GM23248 (cell line): Measurements from ENCODE around the gene EHMT1.

Experiments used
- EZH2 ChIP-seq: fragments of 200-600 bp; sonication (generic); IDR thresholded peaks from 2 replicates; pipeline ENCODE4 v1.6.1; 2018; ENCODE audit warnings: antibody characterized with exemption, mild to moderate bottlenecking; ENCODE audit not compliant: insufficient read depth, poor library complexity, severe bottlenecking
- EZH2phosphoT487 ChIP-seq: fragments of 200-600 bp; sonication (generic); IDR thresholded peaks from 2 replicates; pipeline ENCODE4 v1.6.1; 2018; ENCODE audit warnings: antibody characterized with exemption, moderate library complexity, mild to moderate bottlenecking, low read depth; ENCODE audit not compliant: insufficient read depth

GRCh38 chr9:137813651-137814415 is 195.0 kb downstream of the EHMT1 start:
- TF ChIP-seq EZH2, result no peak
- no peak for TF ChIP-seq EZH2phosphoT487
